ENCODE data around the gene PTCH1. TPM values are rescaled to one million over a fixed set of nuclear protein-coding genes. Genes with fewer than 3 reads are reported as not detected.

Gene PTCH1
- total and polyA plus RNA-seq, 2 experiments from 2014 or later = 7.3 to 13.9 TPM

GRCh38 chr9:95419444-95419843 lies 97.3 kb downstream of the PTCH1 start:
- no peak for DNase-seq (ENCODE audit: low read depth in 1 of 2, low spot score in 1 of 2)
- TF ChIP-seq CTCF (IDR thresholded peaks at IDR 0.05; ENCODE audit: low read depth, low read length) = no peak
- H3K27me3 ChIP-seq = no peaks in the 10 kb centered on the region
- H3K4me3 ChIP-seq = no peak overlapping the region
- no peaks in the 10 kb centered on the region for H3K36me3 ChIP-seq
- no peaks in the 10 kb centered on the region for H3K4me1 ChIP-seq (ENCODE audit: low read depth)
- no peaks in the 10 kb centered on the region for H3K9me3 ChIP-seq (ENCODE audit: low read depth)
- H3K27ac ChIP-seq = no peak overlapping the region

- no peak for DNase-seq (ENCODE audit: low read depth in 1 of 2, low spot score in 1 of 2)
- TF ChIP-seq CTCF (IDR thresholded peaks at IDR 0.05; ENCODE audit: low read depth, low read length) = no peak
- Histone ChIP-seq H3K4me3 (no peak overlapping the region), H3K27ac (no peak overlapping the region), H3K27me3 (no peaks in the 10 kb centered on the region), H3K4me1 (ENCODE audit: low read depth) (no peaks in the 10 kb centered on the region), H3K9me3 (ENCODE audit: low read depth) (no peaks in the 10 kb centered on the region), H3K36me3 (no peaks in the 10 kb centered on the region)
These were observed 101.6 kb downstream of the PTCH1 start for GRCh38 chr9:95415158-95415557.

- Histone ChIP-seq H3K4me1 (ENCODE audit: low read depth) (peaks cover 4% of the 10 kb centered on the region), H3K27me3 (no peaks in the 10 kb centered on the region), H3K36me3 (no peaks in the 10 kb centered on the region), H3K9me3 (ENCODE audit: low read depth) (no peaks in the 10 kb centered on the region), H3K4me3 (no peak overlapping the region), H3K27ac (no peak overlapping the region)
- TF ChIP-seq CTCF (IDR thresholded peaks at IDR 0.05; ENCODE audit: low read depth, low read length) = no peak
- no peak for DNase-seq (ENCODE audit: low read depth in 1 of 2, low spot score in 1 of 2)
These were observed 103.0 kb downstream of the PTCH1 start for GRCh38 chr9:95413793-95414192.

- Histone ChIP-seq H3K36me3 (no peaks in the 10 kb centered on the region), H3K27ac (no peak overlapping the region), H3K9me3 (ENCODE audit: low read depth) (no peaks in the 10 kb centered on the region), H3K4me1 (ENCODE audit: low read depth) (peaks cover 4% of the 10 kb centered on the region), H3K27me3 (no peaks in the 10 kb centered on the region), H3K4me3 (no peak overlapping the region)
- no peak for TF ChIP-seq CTCF (IDR thresholded peaks at IDR 0.05; ENCODE audit: low read depth, low read length)
- no peak for DNase-seq (ENCODE audit: low read depth in 1 of 2, low spot score in 1 of 2)
These were observed 105.5 kb downstream of the PTCH1 start for GRCh38 chr9:95411054-95411892.

GRCh38 chr9:95409650-95410426 lies 106.9 kb downstream of the PTCH1 start:
- no peak for TF ChIP-seq CTCF (IDR thresholded peaks at IDR 0.05; ENCODE audit: low read depth, low read length)
- Histone ChIP-seq H3K36me3 (no peaks in the 10 kb centered on the region), H3K4me1 (ENCODE audit: low read depth) (peaks cover 4% of the 10 kb centered on the region), H3K9me3 (ENCODE audit: low read depth) (no peaks in the 10 kb centered on the region), H3K4me3 (no peak overlapping the region), H3K27ac (no peak overlapping the region), H3K27me3 (no peaks in the 10 kb centered on the region)
- peak in 1 of 2 donors; percentile 92 for DNase-seq (ENCODE audit: low read depth in 1 of 2, low spot score in 1 of 2)
